ENCODE data around the gene DUOX2.
"Not testable (repeated sequence)": the region's sequence is repeated elsewhere in the genome, so short reads cannot be mapped to it uniquely, and the experiment has no call there.

DUOX2 gene

DNA sequence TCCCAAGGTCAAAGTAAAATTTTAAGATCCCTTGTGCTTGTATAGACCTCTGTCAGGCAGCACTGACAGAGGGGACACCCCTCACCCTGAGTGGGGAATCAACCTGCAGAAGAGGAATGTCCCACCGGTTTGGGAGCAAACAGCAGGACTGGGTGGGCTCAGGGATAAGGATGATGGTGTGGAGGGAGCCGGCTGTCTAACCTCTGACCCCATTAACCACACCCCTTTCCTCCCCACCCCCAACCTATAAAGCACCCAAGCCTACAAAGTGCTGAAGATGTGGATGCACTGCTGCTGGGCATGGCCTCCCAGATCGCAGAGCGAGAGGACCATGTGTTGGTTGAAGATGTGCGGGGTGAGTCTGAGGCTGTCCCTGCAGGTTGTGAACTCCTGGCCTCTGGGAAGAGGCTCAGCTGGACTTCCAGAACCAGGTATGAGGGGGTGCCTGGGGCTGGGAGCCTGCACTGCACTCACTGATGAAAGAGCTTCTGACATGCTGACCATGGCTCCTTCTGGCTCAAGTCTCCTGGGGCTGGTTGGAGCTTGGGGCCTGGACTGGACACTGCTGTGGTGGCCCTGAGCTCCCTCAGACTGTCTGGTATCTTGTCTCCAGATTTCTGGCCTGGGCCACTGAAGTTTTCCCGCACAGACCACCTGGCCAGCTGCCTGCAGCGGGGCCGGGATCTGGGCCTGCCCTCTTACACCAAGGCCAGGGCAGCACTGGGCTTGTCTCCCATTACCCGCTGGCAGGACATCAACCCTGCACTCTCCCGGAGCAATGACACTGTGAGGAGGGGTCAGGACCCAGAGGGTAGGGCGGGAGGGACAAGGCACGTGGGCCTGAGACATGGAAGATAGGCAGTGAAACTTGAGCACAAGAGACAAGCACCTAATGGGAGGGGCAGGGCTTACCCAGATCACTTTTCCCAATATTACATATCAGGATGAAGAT is 25.1 kb upstream of the DUOX2 start:
- no peak for DNase-seq (ENCODE audit: low read depth, low spot score)

DNA sequence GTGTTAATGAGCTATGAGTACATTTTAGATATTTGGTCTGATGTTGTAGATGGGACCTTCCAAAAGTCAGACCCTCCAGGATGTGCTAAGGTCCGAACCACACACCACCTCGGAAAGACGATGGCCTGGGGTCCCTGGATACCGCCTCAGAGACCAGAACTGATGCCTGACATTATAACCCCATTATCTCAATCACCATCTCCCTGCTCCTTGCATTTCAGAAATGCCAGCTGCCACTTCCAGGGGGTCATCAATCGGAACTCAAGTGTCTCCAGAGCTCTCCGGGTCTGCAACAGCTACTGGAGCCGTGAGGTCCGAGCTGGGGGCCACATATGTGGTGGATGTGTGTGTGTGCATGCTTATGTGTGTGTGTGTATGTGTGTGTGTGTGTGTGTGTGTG is 23.7 kb upstream of the DUOX2 start:
- no peak for DNase-seq (ENCODE audit: low read depth, low spot score)

DNA sequence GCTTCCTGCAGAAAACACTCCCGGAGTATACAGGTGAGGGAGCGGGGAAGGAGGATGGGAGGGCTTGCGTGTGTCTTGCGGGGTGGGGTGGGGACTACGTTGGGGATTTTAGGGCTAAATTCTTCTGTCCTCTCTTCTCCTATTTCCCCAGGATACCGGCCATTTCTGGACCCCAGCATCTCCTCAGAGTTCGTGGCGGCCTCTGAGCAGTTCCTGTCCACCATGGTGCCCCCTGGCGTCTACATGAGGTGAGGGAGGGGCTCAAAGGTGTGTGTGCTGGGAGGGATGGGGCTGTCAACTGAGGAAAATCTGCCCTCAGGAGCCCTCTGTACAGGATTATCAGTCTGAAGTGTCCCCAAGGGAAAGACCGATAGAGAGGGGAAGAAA is 22.4 kb upstream of the DUOX2 start:
- no peak for DNase-seq (ENCODE audit: low read depth, low spot score)

DNA sequence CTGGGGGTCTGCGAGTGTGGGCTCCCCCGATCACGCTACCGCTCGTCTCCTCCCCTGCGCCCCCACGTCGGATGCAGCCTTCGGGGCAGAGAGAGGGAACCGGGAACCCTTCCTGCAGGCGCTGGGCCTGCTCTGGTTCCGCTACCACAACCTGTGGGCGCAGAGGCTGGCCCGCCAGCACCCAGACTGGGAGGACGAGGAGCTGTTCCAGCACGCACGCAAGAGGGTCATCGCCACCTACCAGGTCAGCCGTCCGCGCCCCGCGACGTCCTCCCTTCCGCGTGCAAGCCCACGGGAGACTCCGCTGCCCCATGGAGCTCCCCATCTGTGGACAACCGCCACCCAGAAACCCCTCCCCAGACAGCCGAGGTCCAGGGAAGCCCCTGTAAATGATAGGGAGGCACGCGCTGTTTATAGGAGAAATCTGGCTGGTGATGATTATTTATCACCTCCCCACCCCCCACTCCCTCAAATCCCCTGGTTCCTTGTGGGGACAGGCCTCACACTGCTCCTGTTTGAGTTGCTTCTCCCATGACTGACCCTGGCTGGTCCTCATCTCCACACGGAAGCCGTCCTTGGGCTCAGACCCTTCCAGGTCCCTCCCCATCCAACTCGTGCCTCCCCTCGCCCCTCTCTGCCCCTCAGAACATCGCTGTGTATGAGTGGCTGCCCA is 21.9 kb upstream of the DUOX2 start:
- not testable (repeated sequence) for DNase-seq (ENCODE audit: low read depth, low spot score)

DNA sequence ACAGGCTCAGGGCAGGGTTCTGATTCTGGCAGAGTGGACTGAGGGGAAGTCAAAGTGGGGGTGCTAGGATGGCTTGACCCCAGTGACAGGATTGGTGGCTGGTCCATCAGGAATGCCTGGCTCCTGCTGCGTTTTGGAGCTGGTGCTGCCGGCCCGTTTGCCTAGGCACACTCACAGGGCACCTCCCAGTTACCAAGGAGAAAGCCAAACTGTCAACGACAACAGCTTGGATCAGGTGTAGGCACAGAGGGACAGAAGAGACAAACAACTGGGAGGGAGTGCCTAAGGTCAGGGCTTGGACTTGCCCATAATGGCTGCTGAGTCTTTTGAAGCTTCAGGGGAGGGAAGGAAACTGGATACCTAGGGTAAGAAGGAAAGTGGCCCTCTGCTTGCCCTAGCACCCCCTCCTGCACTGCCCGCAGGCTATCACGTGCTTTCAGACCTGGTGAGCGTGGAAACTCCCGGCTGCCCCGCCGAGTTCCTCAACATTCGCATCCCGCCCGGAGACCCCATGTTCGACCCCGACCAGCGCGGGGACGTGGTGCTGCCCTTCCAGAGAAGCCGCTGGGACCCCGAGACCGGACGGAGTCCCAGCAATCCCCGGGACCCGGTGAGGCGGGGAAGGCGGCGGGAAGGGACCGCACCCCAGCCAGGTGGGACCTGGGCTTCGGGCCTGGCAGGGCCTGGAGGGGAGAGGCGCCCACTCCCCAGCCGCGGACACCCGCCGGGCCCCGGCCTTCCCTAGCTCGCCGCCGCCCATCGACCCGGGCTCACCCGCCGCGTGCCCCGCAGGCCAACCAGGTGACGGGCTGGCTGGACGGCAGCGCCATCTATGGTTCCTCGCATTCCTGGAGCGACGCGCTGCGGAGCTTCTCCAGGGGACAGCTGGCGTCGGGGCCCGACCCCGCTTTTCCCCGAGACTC is 21.0 kb upstream of the DUOX2 start:
- no peak for DNase-seq (ENCODE audit: low read depth, low spot score)

DNA sequence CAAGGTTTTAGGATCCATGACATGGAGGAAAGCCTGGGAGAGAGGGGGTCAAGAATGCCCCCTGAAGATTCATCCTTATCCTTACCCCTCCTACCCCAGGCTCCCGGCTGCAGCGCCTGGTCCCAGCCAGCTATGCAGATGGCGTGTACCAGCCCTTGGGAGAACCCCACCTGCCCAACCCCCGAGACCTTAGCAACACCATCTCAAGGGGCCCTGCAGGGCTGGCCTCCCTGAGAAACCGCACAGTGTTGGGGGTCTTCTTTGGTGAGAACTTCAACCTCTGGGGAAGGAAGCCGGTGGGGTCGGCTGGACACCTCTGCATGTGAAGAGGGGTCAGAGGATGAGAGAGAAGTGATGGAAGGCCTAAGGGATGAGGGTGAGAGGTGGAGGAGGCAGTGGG is 20.1 kb upstream of the DUOX2 start:
- no peak for DNase-seq (ENCODE audit: low read depth, low spot score)

DNA sequence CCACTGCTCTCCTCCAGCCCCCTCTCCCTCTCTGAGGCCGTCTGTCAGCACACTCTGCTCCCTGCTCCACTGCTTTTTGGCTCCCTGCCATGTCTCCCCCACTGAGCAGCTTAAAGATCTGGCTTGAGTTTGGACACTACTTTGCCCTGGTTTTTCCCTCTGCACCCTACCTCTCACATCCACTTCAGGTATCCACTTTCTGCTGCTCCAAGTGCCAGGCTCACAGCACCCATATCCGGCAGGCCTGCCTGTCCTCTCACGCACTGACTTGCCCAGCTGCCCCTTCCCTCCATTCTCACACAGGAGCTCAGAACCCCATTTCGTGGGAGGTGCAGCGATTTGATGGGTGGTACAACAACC is 19.6 kb upstream of the DUOX2 start:
- DNase-seq (ENCODE audit: low read depth, low spot score): no peak

DNA sequence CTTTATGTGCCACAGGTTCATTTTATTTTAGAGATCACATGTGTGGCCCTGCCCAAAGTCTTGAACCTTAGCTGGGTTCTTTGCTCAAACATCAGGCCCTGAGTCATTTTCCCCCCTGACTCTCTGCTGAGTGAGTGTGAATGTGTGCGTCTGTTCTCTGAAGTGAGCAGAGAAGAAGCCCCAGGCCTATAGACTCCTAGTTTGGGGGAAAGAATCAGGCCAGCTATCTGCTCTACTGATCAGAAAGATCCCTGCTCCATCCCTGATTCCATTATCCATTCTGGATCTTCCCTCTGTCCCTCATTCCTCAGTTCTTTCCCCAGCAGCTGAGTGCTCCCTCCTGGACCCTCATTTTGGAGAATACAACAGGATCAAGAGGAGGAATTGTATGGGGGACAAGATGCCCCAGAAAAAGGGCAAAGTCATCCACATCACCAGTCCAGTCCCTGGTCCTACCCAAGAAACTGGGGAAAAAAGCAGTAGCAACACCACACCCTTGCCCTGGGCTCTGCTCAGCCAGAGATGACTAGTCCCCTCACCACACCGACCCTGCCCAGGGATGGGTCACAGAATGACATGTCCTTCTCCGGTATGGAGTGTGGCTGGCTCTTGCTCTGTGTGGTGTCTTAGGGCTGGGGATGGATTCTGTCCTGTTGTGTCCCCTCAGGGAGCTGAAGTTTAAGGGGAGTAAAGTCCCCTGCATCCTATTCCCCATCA is 19.0 kb upstream of the DUOX2 start:
- no peak for DNase-seq (ENCODE audit: low read depth, low spot score)

DNA sequence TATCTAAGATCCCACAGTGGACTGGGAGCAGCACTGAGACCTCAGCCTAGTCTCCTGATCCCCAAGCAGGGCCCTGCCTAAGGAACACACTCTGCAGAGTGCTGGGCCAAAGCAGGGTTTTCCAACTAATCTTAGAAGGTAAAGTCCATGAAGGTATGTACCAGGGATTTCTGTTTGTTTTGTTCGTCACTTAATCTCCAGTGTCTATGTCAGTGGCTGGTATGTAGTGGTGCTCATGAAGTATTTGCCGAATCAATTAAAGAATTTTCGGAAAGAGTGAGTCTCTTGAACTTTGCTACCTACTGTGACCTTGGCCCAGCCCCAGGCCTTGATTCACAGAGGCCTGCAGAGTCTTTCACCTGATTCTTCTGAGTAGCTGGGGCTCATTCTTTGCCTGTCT is 17.5 kb upstream of the DUOX2 start:
- DNase-seq (ENCODE audit: low read depth, low spot score): no peak

DNA sequence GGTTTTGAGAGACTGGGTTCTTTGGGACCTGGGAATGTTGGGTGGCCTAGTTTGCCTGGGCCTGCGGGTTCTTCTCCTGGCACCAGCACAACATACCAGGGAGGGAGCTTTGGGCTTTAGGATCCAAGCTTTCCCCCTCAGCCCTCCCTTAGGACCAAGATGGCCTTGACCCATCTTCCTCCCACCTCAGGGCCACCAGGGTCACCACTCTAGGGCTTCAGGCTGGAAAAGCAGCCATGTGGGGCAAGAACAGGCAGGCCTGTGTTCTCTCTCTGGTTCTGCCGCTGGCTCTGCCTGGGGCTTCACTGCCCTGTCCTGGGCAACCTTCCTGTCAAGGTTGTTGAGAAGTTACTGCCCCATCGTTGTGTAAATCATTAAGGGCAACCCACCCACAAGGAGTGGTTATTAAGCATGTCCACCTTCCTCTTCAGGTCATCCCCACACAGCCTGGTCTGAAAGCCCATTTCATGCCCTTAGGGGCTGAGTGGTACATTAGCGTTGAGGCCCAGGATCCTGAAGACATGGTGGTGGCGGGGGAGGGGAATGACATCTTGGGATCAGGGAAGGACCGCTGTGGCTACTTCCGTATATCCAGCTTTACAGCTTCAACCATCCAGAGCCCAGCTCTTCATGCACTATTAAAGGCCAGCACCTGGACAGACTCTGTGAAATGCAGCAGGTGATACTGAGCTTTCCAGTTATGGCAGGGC is 16.5 kb upstream of the DUOX2 start:
- DNase-seq (ENCODE audit: low read depth, low spot score): no peak

DNA sequence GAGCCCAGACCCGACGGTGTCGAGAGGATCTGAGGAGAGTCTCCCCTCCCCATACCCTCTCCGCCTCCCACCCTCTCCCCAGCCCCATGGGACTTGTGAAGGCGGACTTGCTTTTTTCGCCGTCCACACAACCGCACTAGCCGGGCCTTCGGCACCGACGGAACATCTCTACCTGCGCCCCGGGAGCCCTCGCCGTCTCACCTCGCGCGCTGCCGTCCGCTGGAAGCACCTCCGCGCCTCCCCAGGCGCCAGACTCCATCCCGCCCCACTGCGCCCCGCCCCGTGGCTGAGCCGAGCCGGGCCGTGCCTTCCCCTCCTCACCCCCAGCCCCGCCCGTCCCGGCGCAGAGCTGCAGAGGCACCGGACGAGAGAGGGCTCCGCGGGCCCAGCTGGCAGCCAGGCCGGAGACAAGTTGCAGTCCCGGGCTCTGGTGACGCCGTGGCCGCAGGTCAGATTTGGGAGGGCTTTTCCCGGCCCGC is 15.7 kb upstream of the DUOX2 start, which contains the start of the genes DUOX1 and DUOXA1:
Gene DUOX1 (plus strand): TSS at position 344 of the 479 bp plus-strand sequence. CDS start 1,973 bp downstream, outside the sequence.
Gene DUOXA1 (minus strand): TSS at position 229 of the 479 bp plus-strand sequence. CDS start 6,865 bp downstream, outside the sequence.
- no peak for DNase-seq (ENCODE audit: low read depth, low spot score)

DNA sequence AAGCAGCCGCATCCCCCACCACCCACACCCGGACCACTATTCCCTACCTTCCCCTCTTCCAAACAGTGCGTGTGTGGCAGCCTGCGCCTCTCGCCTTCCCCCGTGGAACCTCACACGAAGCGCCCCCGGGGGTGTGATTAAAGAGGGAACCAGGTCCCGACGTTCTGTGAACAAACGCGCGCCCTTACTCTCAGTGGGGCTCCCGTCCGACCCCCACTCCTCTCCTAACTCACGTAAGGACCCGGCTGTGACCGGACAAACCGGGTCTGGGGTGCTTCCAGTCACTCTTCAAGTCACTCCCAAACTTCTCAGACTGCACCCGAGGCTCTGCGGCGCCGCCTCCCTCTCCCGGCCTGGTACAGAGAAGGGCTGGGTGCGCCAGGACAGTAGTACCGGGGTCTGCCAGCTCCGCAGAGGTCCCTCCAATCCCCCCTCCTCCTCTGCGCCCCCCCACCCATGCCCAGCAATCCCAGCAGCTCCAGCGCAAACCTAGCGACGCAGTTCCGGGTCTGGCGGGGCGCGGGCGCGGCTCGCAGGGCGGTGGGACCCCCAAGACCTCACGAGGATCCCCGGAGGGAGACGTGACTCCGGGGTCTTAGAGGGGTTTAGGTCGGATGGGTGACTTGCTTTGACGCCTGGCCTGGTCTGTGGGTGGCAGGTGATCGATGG is 15.1 kb upstream of the DUOX2 start:
- no peak for DNase-seq (ENCODE audit: low read depth, low spot score)

DNA sequence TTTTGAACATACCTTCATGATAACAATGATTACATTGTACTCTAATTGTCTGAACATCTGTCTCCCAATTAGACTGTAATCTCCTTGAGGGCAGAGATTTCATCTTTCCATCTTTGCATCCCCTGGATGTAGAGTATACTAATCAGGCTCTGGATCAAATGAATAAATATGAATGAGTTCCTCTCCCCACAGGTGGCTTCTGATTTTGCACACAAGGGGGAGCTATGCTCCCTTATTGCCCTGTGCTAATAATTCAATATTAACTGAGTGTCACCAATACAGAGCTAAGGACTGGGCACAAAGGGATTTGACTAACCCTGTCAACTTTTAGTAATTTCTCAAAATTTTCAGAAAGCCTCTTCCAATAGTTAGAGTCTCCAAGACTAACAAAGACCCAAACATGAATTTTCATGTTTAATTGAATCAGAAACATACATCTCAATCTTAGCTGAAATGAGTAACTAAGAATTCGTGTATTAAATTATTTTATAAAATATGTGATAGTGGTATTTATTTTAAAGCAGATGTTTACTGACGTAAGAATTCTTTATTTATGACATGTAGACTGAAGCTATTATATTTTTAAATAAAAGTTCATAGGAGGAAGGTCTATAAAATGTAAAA is 12.7 kb upstream of the DUOX2 start:
- DNase-seq (ENCODE audit: low read depth, low spot score): no peak

DNA sequence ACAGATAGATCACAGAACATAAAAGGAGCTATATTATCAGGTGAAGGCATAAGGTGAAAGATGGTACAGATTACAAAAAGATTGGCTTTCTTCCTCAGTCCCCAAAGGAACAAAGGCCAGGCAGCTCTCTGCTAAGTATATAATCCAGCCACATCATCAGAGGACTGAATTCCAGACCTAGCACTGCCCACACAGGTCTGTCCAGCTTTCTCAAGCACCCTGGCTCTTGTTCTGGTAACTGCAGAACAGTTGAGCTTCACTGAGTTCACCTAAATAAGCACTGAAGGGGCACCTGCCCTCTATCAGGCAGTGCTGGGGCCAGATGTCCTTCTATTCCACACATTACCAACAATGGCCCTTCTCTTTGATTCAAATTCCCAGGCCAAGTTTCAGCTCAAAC is 9.4 kb upstream of the DUOX2 start:
- no peak for DNase-seq (ENCODE audit: low read depth, low spot score)

DNA sequence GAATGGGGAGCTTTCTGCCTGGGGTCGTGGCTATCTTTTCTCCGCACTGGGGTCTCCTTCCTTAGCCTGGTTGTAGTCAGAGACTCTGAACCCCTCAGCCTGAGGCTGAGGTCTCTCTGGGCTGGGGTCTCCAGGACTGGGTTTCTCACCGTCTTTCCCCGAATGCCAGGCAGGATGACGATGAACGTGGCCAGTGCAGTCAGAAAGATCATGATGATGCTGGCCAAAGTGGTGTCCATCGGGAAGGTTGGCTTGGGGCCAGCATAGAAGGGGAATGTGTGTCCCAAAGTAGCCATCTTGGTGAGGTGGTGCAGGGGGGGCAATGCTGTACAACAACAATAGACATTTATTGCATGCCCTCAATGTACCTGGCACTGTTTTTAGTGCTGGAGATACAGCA is 8.7 kb upstream of the DUOX2 start:
- DNase-seq (ENCODE audit: low read depth, low spot score): no peak

DNA sequence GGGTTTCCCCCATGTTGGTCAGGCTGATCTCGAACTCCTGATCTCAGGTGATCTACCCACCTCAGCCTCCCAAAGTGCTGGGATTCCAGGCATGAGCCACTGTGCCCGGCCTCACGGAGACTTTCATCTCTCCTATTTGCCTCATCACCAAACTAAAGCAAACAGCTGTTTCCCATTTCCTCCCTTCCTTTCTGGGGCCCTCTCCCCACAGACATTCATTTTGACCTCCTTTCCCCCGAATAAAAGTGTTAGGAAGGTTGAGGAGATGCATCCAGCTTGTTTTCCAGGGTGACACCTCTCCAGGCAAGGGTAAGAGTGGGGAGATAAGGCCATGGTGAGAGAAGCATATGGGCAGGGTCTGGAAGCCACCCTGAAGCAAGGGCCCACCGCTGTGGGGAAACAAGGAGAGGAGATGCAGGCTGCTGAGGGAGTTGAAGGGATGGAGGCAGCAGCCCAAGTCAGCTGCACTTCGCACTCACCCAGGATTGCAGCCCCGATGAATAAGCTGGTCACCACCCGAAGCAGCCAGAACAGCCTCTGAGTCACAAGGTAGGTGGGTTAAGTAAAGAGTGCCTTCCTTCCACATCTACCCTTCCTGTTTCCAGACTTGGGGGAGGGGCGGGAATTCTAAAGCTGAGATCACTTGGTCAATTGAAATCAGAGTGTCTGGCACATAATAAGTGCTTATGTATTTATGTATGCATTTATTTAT is 7.9 kb upstream of the DUOX2 start:
- no peak for DNase-seq (ENCODE audit: low read depth, low spot score)

DNA sequence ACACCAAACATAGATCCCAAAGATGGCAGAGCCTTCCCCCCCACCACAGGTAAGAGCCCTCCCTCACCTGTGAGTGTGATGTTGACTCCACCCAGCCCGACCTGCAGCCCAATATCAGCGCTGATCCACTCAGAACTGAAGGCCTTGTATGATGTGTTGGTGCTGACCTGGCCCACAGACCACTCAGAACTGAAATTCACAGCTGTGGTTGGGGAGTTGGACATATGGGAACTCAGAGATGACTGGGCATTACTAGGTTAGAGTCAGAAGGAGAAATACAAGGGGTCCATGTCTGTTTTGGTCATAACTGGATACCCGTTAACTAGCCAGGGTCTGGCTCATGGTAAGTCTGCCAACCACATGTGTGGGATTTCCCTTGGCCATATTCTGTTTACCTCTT is 7.0 kb upstream of the DUOX2 start:
- DNase-seq (ENCODE audit: low read depth, low spot score): no peak

DNA sequence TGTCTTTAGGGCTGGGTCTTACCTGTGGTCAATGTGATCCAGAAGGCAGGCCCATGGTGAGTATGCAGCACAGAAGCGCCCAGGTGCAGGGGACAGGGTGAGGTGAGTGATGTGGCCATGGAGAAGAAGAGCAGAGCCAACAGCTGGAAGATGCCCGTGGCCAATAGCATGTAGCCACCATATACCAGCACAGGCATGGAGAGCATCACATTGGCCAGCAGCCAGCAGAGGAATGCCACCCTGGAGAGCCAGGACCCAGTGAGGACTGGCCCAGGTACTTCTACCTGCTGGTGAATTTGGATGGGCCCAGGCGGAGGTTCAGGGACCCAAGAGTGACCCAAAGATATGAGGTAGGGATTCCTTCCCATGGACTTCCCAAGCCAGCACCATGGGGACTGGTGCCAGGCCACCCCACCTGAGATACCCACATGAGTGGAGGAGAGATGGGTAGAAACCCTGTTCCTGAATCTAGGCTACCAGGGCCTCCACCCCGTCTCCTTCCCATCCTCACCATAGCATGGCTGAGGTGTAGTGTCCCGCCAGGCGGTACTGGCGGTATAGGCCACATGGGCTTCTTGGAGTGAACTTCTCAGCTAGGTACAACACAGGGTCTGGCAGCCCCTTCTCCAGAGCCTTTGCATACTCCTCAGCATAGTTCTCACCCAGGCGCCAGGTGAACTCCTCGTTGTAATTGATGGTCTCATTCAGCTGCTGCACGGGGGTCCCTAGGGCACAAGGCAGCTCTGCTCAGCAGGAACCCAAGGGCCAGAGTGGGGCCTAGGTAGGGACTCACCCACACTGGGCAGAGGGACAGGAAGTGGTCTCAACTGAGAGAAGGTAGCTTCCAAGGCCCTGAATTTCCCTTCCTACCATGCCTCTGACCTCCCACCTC is 6.4 kb upstream of the DUOX2 start:
- DNase-seq (ENCODE audit: low read depth, low spot score): no peak

All from activated naive CD8-positive, alpha-beta T cell treated with anti-CD3 and anti-CD28 coated beads, Interleukin-2, amount 50 U/mL, for 16 hours (primary cell).